Erythroblast (primary cell): ENCODE results near the gene CAP1.
"Not testable (repeated sequence)": the region's sequence is repeated elsewhere in the genome, so short reads cannot be mapped to it uniquely, and the experiment has no call there.

Source experiments
- GATA1 ChIP-seq: IDR thresholded peaks from 2 replicates; pipeline ENCODE4 v1.6.1; 2011; ENCODE audit warnings: low read depth, mild to moderate bottlenecking, control low read depth, low read length, moderate library complexity
- POLR2A ChIP-seq: IDR thresholded peaks from 2 replicates; pipeline ENCODE4 v1.6.1; 2011; ENCODE audit warnings: mild to moderate bottlenecking, low read length

DNA sequence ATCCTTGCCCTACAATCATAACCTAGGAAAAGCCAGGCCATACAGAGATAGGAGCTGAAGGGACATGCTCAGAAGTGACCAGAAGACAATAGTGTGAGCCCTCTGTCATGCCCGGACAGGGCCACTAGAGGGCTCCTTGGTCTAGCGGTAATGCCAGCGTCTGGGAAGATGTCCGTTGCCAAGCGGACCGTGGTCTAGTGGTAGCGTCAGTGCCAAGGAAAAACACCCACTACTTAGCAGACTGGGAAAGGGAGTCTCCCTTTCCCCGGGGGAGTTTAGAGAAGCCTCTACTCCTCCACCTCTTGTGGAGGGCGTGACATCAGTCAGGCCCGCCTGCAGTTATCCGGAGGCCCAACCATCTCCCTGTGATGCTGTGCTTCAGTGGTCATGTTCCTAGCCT, 44.2 kb downstream of the CAP1 start:
- not testable (repeated sequence) for TF ChIP-seq POLR2A, GATA1
